Lower lobe of right lung (tissue), 2 donors: ENCODE measurements around the gene COIL. TPM values are rescaled to one million over a fixed set of nuclear protein-coding genes. Genes with fewer than 3 reads are reported as not detected.
"Not testable (repeated sequence)": the region's sequence is repeated elsewhere in the genome, so short reads cannot be mapped to it uniquely, and the experiment has no call there.

Experiments
- ATAC-seq, 2 donors: fragments of 200-7000 bp; cut with Tn5 transposase; one replicate each; pipeline ENCODE4 v1.9.1; 2020 to 2022; ENCODE audit warnings: mild to moderate bottlenecking in 2 of 2, moderate library complexity in 2 of 2
- DNase-seq: peaks from one replicate; pipeline ENCODE4 v3.0.0-alpha.2; 2020
- H3K27ac ChIP-seq: fragments of 200-600 bp; one replicate; pipeline ENCODE4 v1.8.0; 2022
- H3K27me3 ChIP-seq: fragments of 200-600 bp; one replicate; pipeline ENCODE4 v1.8.0; 2022; ENCODE audit warnings: low read depth
- H3K36me3 ChIP-seq: fragments of 200-600 bp; one replicate; pipeline ENCODE4 v1.8.0; 2022; ENCODE audit warnings: mild to moderate bottlenecking
- H3K4me1 ChIP-seq: fragments of 200-600 bp; one replicate; pipeline ENCODE4 v1.8.0; 2022
- H3K4me3 ChIP-seq: fragments of 200-600 bp; one replicate; pipeline ENCODE4 v1.8.0; 2022; ENCODE audit warnings: mild to moderate bottlenecking
- H3K9me3 ChIP-seq: fragments of 200-600 bp; one replicate; pipeline ENCODE4 v1.8.0; 2022
- CTCF ChIP-seq: fragments of 200-600 bp; IDR thresholded peaks from one replicate; pipeline ENCODE4 v1.8.0; 2022; ENCODE audit warnings: antibody characterized with exemption, mild to moderate bottlenecking
- intact Hi-C: fragments of 100-400 bp; cut with DNase I; formaldehyde crosslinking; loops from one replicate; pipeline ENCODE4 v1.11.0; 2022
- total RNA-seq: library from RNA; stranded (reverse); fragmentation: NEBNext Ultra II Directional; extraction: Animal tissue kit (Norgen Biotek cat#: 25700); gene quantifications from one replicate; pipeline ENCODE4 v1.2.1, GENCODE V29; 2021
- donor health status: DM: no; HTN: yes; CAD: no; lungs with severe emphysema.

The COIL gene
- total RNA-seq, 1 donor from 2014 or later = 12.4 TPM

GRCh38 chr17:56983366-56983765, 22.5 kb upstream of the COIL start:
- H3K9me3 ChIP-seq = no peaks in the 10 kb centered on the region
- no peaks in the 10 kb centered on the region for H3K27me3 ChIP-seq
- TF ChIP-seq CTCF = no peak
- ATAC-seq = peak; percentile 19 to 49
- no peak overlapping the region for H3K27ac ChIP-seq
- no peak for DNase-seq
- H3K36me3 ChIP-seq = peaks cover 50% of the 10 kb centered on the region
- no peak overlapping the region for H3K4me3 ChIP-seq
- intact Hi-C loops = no loop called here
- peaks cover 21% of the 10 kb centered on the region for H3K4me1 ChIP-seq

GRCh38 chr17:56982312-56982711, 21.5 kb upstream of the COIL start:
- TF ChIP-seq CTCF = no peak
- Histone ChIP-seq H3K4me1 (peaks cover 24% of the 10 kb centered on the region), H3K27me3 (no peaks in the 10 kb centered on the region), H3K4me3 (no peak overlapping the region), H3K27ac (no peak overlapping the region), H3K9me3 (no peaks in the 10 kb centered on the region), H3K36me3 (peaks cover 40% of the 10 kb centered on the region)
- DNase-seq = no peak
- no peak for ATAC-seq
- intact Hi-C loops = no loop called here

- peaks cover 30% of the 10 kb centered on the region for H3K4me1 ChIP-seq
- H3K27ac ChIP-seq, H3K4me3 ChIP-seq, H3K27me3 ChIP-seq, DNase-seq, ATAC-seq, H3K9me3 ChIP-seq, intact Hi-C loops: not testable (repeated sequence)
- H3K36me3 ChIP-seq = peaks cover 22% of the 10 kb centered on the region
These were observed 19.7 kb upstream of the COIL start for GRCh38 chr17:56980526-56980925.

- ATAC-seq (no peak), DNase-seq (no peak)
- H3K9me3 ChIP-seq = no peaks in the 10 kb centered on the region
- H3K36me3 ChIP-seq = peaks cover 9% of the 10 kb centered on the region
- H3K4me3 ChIP-seq = peak overlapping the region; percentile 59
- peaks cover 30% of the 10 kb centered on the region for H3K4me1 ChIP-seq
- TF ChIP-seq CTCF = no peak
- intact Hi-C loops = no loop called here
- no peaks in the 10 kb centered on the region for H3K27me3 ChIP-seq
- peak overlapping the region; percentile 51 for H3K27ac ChIP-seq
These were observed 18.2 kb upstream of the COIL start for GRCh38 chr17:56979091-56979480.

GRCh38 chr17:56978441-56979090, 17.7 kb upstream of the COIL start:
- no peak for DNase-seq
- H3K27ac ChIP-seq = peak overlapping the region; percentile 51
- peaks cover 9% of the 10 kb centered on the region for H3K36me3 ChIP-seq
- no peak for TF ChIP-seq CTCF
- H3K4me3 ChIP-seq = peak overlapping the region; percentile 59
- H3K9me3 ChIP-seq = no peaks in the 10 kb centered on the region
- ATAC-seq = peak in 1 of 2 donors; percentile 39
- intact Hi-C loops = no loop called here
- no peaks in the 10 kb centered on the region for H3K27me3 ChIP-seq
- H3K4me1 ChIP-seq = peaks cover 30% of the 10 kb centered on the region

GRCh38 chr17:56977673-56978395, 17.0 kb upstream of the COIL start, which contains the start of gene SCPEP1:
SCPEP1 (plus strand) TSS chr17:56978131; CDS start chr17:56978160, 29 bp downstream.
- peak; percentile 98 to 99 for ATAC-seq
- DNase-seq = peak; percentile 90
- no peaks in the 10 kb centered on the region for H3K9me3 ChIP-seq
- H3K27me3 ChIP-seq = no peaks in the 10 kb centered on the region
- peak within 1 kb of the TSS; percentile 59 for H3K4me3 ChIP-seq
- no peak for TF ChIP-seq CTCF
- H3K27ac ChIP-seq = peak within 1 kb of the TSS; percentile 51
- peaks cover 26% of the 10 kb centered on the region for H3K4me1 ChIP-seq
- intact Hi-C loops = no loop called here
- peaks cover 9% of the 10 kb centered on the region for H3K36me3 ChIP-seq
